ENCODE data around the gene EPS8L2. TPM values are rescaled to one million over a fixed set of nuclear protein-coding genes. Genes with fewer than 3 reads are reported as not detected.
"Not testable (repeated sequence)": the region's sequence is repeated elsewhere in the genome, so short reads cannot be mapped to it uniquely, and the experiment has no call there.

The EPS8L2 gene
- polyA plus RNA-seq, 4 donors = 94.5 to 147 (median 112) TPM

DNA sequence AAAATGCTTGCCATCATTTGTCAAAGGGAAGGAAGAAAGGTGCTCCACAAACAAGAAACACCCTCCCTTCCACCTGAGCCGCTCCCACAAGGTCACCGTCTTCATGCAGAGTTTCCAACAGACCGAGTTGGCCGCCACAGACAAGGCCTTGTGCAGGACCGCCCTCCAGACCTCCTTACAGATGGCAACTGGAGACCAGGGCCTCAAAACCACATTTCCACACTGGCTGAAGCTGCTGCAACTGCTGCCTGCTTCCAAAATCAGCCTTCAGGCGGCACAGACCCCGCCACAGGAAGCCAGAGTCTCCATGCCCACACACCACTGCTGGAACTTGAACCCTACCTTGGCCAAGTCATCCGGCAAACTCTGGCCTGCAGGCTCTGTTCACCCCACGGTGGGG lies 17.4 kb upstream of the EPS8L2 start:
- DNase-seq (ENCODE audit: low read depth in 4 of 4, low spot score in 3 of 4) = no peak

DNA sequence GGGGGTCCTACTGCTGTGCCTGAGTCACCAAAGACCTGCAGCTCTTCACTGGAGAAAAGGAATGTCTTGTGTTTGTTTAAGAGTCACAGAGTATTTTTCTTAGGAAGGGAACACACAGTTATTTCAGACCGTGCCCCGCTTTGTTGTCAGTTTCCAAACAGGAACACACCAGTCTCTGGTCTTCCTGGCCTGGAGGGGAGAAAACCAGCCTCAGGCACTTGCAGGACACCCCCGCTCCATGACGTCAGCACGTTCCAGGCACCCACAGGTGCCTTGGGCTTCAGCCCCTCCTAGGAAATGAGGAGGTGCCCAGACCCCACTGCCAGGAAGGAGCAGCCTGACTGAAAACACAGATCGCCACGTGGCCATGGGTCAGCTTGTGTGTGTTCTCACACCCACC lies 16.4 kb upstream of the EPS8L2 start:
- DNase-seq (ENCODE audit: low read depth in 4 of 4, low spot score in 3 of 4) = no peak

DNA sequence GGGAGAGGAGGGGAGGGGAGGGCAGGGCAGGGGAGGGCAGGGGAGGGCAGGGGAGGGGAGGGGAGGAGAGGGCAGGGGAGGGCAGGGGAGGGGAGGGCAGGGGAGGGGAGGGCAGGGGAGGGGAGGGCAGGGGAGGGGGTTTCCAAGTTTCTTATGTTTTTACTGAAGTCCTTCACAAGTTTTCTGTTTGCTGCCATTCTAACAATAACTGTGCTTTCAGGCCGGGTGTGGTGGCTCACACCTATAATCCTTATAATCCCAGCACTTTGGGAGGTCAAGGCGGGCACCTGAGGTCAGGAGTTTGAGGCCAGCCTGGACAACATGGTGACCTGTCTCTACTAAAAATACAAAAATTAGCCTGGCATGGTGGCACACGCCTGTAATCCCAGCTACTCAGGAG lies 15.8 kb upstream of the EPS8L2 start:
- not testable (repeated sequence) for DNase-seq (ENCODE audit: low read depth in 4 of 4, low spot score in 3 of 4)

DNA sequence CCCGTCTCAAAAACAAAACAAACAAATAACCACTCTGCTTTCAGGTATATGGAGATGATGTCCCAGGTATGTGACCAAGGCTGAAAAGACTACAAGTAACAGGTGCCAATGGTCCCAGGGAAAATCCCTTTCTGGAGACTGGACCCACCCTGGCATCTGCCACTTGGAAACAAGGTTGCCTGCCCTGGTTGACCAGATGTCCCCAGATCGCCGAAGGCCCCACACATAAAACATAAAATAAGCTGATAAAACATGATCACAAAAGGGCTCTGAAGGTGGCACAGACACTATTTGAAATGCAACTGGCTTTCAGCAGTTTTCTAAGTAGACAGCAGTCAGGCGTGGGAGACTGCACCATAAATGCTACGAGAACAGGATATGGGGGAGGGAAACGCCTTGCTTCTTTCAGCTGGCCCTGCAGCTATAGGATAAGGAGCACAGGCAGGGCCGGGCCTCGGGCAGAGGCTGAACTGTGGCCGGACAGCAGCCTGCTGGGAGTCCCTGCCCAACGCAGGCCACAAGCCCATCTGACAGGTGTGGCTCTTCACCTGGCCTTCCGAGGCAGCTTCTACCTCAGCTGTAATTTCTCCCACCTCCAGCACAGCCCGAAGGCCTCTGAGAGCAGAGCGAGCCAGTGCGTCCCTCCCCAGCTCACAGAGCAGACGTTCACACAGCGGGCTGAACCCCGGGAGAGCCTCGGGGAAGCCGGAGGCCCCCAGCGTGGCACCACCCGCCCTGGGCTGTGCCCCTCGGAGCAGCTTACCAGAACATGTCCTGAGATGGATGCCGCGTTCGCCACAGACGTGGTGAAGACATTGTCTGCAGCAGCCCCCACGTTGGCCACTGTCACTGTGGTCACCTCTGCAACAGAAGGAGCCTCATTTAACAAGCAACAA lies 15.0 kb upstream of the EPS8L2 start:
- no peak for DNase-seq (ENCODE audit: low read depth in 4 of 4, low spot score in 3 of 4)

DNA sequence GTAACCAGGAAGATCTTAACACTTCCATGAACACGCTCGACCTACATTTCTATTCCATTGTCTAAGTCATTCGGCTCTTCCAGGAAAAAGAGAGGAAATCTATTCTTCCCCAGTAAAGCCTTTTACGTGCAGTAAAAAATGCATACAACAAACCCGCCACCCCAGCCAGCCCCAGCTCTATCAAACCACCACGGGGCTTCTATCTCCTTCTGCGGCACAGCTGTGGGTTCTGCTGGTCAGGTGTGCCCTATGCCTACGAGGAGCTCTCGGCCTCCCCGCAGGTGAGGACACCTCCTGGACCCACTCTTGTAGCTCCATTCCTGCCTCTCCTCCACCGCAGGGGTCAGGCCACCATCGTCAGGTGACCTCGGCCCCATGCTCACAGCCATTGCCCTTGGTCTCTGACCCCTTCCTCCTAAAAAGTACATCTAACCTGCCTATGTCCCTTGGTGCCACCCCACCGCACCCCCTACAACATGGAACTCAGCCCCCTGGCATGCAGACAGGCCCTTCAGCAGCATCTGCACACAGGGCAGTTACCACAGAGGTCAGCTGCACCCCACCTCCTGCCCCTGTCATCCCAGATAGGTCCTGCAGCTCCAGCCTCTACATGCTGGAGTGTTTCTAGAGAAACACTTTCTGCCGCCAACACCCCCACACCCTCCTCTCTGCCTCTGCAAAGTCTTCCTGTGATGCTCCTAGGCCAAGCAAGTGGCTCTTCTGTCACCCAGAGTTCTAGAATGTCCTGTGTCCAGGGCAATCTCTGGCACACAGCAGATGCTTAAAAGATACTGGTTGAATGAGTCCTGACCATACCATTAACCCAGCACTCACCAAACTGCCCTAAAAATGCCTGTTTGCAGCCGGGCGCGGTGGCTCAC lies 14.1 kb upstream of the EPS8L2 start:
- no peak for DNase-seq (ENCODE audit: low read depth in 4 of 4, low spot score in 3 of 4)

DNA sequence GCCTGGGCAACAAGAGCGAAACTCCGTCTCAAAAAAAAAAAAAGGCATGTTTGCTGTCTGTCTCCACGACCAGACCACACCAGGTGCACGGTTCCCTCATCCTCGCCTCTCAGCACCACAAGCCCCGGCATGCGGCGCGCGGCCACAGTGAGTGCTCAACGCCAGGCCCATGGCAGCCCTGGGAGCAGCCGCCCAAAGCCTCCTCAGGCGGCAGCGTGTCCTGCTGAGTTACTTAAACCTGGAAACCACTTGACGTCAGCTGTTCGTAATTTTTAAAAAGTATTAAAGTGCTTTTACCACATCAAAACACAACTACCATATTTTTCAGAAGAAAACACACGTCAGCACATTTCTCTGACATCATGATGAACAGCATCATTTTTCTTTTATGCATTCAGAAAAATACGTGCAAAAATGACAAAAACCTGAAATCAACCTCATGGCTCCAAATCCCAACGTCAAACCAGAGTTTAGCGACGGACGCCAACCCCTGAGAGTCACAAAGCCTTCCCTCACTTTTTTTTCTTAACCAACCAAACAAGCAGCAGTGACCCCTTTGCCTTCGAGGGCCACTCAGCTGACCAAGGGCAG lies 13.1 kb upstream of the EPS8L2 start:
- no peak for DNase-seq (ENCODE audit: low read depth in 4 of 4, low spot score in 3 of 4)

DNA sequence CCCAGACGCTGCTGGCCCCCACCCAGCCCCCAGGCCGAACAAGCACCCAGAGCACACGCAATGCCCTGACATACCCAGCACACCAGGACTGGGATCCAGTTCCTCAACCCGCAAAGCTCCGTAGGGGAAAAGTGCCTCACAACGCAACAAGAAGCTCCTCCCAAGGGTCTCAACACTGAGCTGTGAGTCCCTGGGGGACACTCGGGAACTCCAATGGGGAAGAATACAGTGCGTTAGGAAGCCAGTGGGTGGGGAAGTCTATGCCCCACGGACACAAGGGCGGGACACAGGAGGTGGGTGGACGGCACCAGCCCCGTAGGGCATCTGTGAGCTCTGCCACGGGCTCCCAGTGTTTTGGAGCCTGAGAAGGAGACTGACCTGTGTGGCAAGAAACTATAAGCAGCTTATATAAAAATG lies 12.6 kb upstream of the EPS8L2 start:
- DNase-seq (ENCODE audit: low read depth in 4 of 4, low spot score in 3 of 4) = no peak

DNA sequence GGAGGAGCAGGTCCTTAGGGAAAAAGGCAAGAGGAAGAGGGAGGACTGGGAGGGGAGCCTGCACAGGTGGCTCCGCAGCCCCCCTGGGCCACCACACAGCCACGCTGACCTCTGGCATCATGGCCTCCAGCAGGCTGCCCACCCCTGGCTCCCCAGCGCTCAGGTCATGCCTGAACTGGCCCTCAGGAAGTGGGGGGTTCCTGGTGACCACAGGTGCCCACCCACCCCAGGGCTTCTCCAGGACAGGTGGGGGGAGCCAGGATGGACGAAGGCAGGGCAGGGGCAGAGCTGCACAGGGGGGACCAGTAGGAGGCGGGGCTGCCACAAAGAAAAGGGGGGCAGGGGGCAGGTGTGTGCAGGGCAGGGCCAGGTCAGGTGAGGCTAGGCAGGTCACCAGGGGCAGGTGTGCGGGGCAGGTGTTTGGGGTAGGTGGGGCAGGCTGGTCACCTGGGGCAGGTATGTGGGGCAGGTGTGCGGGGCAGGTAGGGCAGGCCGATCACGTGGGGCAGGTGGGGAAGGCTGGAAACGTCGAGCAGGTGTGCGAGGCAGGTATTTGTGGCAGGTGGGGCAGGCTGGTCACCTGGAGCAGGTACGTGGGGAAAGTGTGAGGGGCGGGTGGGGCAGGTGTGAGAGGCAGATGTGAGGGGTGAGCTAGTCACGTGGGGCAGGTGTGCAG lies 12.0 kb upstream of the EPS8L2 start:
- no peak for DNase-seq (ENCODE audit: low read depth in 4 of 4, low spot score in 3 of 4)

DNA sequence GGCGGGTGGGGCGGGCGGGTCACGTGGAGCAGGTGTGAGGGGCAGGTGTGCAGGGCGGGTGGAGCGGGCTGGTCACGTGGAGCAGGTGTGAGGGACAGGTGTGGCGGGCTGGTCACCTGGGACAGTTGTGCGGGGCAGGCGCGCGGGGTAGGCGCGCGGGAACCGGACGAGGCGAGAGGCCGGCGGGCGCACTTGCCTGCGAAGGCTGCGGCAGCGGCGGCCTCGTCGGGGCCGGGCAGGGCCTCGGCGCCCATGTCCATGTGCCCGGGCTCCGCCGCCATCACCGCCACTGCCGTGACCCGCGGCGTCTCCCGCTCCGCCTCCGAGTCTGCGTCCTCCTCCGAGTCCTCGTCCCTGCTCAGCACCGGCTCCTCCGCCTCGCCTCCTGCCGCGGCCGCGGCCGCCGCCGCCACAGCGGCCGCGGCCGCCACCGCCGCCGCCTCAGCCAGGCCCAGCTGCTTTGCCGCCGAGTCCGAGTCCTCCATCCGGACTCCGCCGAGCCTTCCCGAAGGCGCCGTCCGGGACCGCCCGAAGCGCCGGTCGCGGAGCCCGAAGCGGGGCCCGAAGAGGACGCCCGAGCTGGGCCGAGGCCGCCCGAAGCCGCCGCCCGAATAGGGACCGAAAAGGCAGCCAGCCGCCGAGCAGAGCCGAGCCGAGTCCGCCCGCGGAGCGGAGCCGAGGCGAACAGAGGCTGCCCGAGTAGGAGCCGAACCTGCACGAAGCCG lies 11.3 kb upstream of the EPS8L2 start, which contains the start of gene DEAF1:
Gene DEAF1, minus strand, starts transcription at position 660 of the 725 bp plus-strand sequence. Its CDS starts 175 bp downstream, at position 485.
- DNase-seq (ENCODE audit: low read depth in 4 of 4, low spot score in 3 of 4) = peak; percentile 95 to 96 (median 95)

DNA sequence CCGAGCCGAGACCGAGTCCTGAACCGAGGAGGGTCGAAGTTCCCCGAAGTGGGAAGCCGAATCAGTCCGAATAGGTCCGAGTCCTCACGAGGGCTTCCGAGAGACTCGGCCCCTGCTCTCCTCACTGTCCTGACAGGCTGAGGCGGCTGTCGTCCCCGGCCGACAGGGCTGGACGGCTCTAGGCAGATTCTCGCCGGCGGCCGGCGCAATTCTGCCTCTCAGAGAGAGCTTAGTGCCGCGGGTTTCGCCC lies 10.8 kb upstream of the EPS8L2 start:
- DNase-seq (ENCODE audit: low read depth in 4 of 4, low spot score in 3 of 4) = no peak

DNA sequence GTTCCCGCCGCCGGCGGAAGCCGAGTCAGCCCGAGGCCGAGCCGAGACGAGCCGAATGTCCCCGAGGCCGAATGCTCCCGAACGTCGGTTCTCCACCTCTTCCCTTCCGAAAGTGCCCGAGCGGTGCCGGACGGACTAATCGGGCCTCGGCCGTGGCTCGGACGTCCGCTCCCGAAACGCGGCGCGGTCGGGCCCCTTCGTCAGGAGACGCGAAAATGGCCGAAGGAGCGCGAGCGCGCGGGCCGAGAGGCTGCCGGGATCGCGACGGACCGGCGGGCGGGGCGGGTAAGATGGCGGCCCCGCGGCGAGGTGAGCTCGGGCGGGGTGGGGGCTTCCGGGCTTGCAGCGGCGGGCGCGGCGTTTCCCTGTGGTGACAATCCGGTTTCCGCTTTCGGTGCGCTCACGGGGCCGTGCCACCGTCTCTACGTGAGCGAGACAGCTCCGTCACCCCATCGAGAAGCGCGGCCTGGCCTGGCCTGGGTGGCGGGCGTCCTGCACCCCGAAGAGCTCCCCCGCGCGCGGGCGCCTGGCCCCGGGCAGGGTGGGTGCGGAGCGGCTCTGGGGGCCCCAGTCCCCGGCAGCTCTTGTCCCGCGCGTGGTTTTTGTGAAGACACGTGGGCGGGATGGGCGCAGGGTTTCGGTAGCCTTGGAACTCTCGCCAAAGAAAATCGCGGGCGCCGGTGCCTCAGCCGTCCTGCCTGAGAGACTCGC lies 10.3 kb upstream of the EPS8L2 start, which contains the start of gene TMEM80:
Gene TMEM80, plus strand, starts transcription at position 279 of the 711 bp plus-strand sequence. Its CDS starts 12 bp downstream, at position 291.
- DNase-seq (ENCODE audit: low read depth in 4 of 4, low spot score in 3 of 4) = peak; percentile 95 to 99 (median 98)

DNA sequence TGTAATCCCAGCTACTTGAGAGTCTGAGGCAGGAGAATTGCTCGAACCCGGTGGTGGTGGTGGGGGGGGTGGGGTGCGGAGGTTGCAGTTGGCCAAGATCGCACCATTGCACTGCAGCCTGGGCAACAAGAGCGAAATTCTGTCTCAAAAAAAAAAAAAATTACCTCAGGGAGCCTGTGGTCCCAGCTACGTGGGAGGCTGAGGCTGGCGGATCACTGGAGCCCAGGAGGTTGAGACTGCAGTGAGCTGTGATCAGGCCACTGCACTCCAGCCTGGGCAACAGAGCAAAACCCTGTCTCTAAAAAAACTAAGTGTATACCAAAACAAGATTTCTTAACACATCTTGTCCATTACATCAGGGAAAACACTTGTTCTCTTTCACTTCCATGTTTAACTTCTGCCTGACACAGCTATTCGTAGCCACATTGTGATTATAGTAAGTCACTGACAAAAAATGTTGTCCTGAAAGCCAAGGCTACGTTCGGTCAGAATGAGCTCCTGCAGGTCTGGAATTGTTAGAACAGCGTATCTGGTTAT lies 9.0 kb upstream of the EPS8L2 start:
- no peak for DNase-seq (ENCODE audit: low read depth in 4 of 4, low spot score in 3 of 4)

DNA sequence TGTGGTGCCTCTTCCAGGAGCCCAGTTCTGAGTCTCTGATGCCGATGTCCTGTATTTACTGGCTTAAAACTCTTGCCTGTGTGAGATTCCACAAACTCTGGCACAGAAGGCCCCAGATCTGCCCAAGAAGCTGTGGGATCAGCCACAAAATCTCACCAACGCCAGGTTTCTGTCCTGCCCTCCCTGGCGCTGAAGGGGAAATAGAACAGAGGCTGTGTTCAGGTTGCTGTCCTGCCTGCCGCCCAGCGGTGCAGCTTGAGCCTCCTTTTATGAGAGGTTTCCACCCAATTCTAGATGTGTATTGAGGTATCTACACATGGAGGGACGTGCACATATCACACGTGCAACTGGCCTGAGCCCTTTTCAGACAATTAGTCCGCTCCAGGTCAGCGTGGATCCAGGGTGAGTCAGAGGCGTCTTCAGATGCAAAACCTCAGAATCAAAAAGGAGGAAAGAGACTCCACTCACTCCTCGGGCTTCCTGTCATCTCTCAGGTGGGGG lies 8.2 kb upstream of the EPS8L2 start:
- DNase-seq (ENCODE audit: low read depth in 4 of 4, low spot score in 3 of 4) = no peak

DNA sequence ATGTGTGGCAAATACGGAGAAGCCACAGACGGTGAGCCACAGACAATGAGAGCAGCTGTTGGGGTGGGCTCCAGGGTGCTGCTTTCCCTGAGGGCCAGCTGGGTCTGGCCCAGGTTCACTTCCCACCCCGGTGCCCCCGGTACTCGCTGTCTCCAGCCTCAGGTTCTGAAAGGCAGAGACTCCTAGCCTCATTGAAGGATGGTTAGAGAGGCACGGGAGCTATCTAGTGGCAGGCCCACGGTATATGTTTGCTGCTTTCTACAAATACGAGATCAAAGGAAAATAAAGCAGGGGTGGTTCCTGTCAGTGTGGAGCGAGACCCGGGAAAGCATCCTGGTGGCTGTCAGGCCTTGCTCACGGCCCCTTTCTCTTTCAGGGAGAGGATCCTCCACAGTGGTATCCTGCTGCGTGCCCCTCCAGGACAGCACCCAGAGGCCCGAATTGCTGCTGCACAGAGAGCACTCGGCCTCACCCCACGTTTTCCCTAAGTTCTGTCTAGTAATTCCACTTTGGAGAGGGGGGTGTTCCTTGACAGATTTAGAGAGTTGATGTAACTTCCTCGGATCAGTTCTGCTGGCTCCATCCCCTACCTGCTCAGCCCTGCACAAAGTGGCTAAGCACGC lies 7.4 kb upstream of the EPS8L2 start:
- no peak for DNase-seq (ENCODE audit: low read depth in 4 of 4, low spot score in 3 of 4)

DNA sequence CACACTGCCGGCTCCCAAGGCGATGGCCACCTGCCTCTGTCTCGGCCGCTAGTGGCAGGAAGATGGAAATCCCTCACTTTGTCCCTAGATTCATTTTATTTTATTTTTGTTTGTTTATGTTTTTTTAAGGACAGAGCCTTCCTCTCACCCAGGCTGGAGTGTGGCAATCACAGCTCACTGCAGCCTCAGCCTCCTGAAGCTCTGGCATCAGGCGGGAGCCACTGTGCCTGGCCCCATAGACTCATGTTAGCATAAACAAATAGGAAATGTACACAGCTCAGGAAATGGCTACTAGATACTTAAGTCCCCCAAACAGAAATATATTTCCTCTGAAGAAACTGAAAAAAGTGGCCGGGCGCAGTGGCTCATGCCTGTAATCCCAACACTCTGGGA lies 6.9 kb upstream of the EPS8L2 start:
- DNase-seq (ENCODE audit: low read depth in 4 of 4, low spot score in 3 of 4) = no peak

DNA sequence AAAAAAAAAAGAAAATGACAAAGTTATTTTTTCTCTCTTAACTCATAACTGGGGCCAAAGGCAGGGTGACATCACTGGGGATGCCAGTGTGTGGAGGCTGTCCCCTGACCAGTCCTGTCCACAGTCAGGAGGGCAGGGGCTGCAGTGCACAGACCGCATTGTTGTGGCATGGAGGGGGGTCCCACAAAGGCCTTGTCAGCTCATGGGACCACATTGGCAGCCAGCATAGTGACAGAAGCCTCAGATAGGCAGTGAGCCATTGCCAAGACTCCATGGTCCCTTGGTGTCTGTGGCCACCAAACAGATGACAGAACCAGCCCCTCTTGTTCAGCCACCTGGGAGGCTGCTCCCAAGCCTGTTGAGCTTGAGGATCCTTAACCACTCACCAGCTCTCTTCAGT lies 6.3 kb upstream of the EPS8L2 start:
- DNase-seq (ENCODE audit: low read depth in 4 of 4, low spot score in 3 of 4) = no peak

DNA sequence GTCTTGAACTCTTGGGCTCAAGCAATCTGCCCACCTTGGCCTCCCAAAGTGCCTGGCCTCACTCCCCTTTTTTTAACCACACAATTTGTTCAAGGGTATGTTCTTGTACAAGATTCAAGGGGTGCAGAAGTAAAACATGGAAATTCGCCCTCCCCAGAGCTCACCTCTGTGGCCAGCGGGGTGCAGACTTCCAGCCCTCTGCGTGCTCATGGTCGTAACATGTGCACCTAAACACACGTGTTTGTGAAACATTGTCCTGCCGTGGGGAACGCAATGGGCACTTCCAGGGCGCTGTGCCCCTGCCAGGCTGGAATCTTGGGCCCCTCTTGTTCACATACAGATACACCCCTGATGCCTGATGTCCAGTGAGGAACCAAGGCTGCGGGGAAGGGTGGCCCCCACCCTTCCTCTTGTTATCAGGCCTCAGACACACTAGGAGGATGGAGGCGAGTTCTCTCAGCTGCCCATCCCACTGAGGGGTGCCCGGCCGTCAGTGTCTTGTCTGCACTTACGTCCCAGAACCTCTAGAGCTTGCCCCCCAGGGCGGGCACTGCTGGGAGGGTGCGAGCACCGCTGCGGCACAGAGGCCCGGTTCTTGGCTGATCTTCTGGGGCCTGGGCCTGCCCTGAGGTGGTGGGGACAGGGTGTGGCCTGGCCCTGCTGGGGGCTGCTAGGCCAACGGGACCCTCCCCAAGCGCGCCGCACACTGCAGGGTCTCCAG lies 4.1 kb upstream of the EPS8L2 start:
- no peak for DNase-seq (ENCODE audit: low read depth in 4 of 4, low spot score in 3 of 4)
